Neural cell (in vitro differentiated cells): ENCODE data around the gene KCNAB1.

ENCODE experiments used
- CTCF ChIP-seq: fragments of 450-650 bp; IDR thresholded peaks from 2 replicates; pipeline ENCODE4 v1.5.1; 2014; ENCODE audit warnings: antibody characterized with exemption, mild to moderate bottlenecking, moderate library complexity; ENCODE audit not compliant: poor library complexity, severe bottlenecking
- EP300 ChIP-seq: fragments of 450-650 bp; conservative IDR thresholded peaks from 2 replicates; pipeline ENCODE4 v1.6.1; 2014; ENCODE audit warnings: antibody characterized with exemption, mild to moderate bottlenecking, moderate library complexity; ENCODE audit not compliant: poor library complexity, severe bottlenecking
- EZH2 ChIP-seq: fragments of 200-600, 300-800 bp; shearing (Covaris generic), sonication (generic); IDR thresholded peaks from 2 replicates; pipeline ENCODE4 v1.6.1; 2014; ENCODE audit warnings: antibody characterized with exemption, low read length, borderline replicate concordance, mild to moderate bottlenecking; ENCODE audit not compliant: insufficient read depth, poor library complexity, severe bottlenecking
- POLR2AphosphoS5 ChIP-seq: IDR thresholded peaks from 2 replicates; pipeline ENCODE4 v1.6.1; 2012
- SMC3 ChIP-seq: fragments of 450-650 bp; conservative IDR thresholded peaks from 2 replicates; pipeline ENCODE4 v1.6.1; 2014; ENCODE audit warnings: antibody characterized with exemption, mild to moderate bottlenecking, moderate library complexity; ENCODE audit not compliant: poor library complexity
- TAF1 ChIP-seq: IDR thresholded peaks from 2 replicates; pipeline ENCODE4 v1.6.1; 2012; ENCODE audit warnings: low read depth

- TF ChIP-seq CTCF = no peak
- no peak for TF ChIP-seq TAF1
- no peak for TF ChIP-seq EZH2
- no peak for TF ChIP-seq POLR2AphosphoS5
- no peak for TF ChIP-seq EP300
- no peak for TF ChIP-seq SMC3
These were observed 443.7 kb downstream of the KCNAB1 start for GRCh38 chr3:156563900-156564682.
